ENCODE data around the gene THSD4. TPM values are rescaled to one million over a fixed set of nuclear protein-coding genes. Genes with fewer than 3 reads are reported as not detected.
"Not testable (repeated sequence)": the region's sequence is repeated elsewhere in the genome, so short reads cannot be mapped to it uniquely, and the experiment has no call there.

Gene THSD4
- total RNA-seq, 1 donor from 2014 or later: 1.6 TPM

GRCh38 chr15:71192816-71193215 is 77.5 kb downstream of the THSD4 start:
- DNase-seq: no peak

GRCh38 chr15:71194286-71194685 is 79.0 kb downstream of the THSD4 start:
- DNase-seq: no peak

GRCh38 chr15:71195242-71195641 is 80.0 kb downstream of the THSD4 start:
- DNase-seq: no peak

GRCh38 chr15:71197620-71198019 is 82.3 kb downstream of the THSD4 start:
- no peak for DNase-seq

- DNase-seq: no peak
Measured at GRCh38 chr15:71198846-71199245, 83.6 kb downstream of the THSD4 start.

GRCh38 chr15:71199384-71200351 is 84.4 kb downstream of the THSD4 start:
- DNase-seq: no peak

GRCh38 chr15:71201477-71201876 is 86.2 kb downstream of the THSD4 start:
- no peak for DNase-seq

GRCh38 chr15:71202712-71203111 is 87.4 kb downstream of the THSD4 start:
- DNase-seq: no peak

- DNase-seq: no peak
Measured at GRCh38 chr15:71203586-71204474, 88.6 kb downstream of the THSD4 start.

GRCh38 chr15:71207141-71207540 is 91.9 kb downstream of the THSD4 start:
- no peak for DNase-seq

GRCh38 chr15:71212146-71212545 is 96.9 kb downstream of the THSD4 start:
- no peak for DNase-seq

- not testable (repeated sequence) for DNase-seq
Measured at GRCh38 chr15:71213943-71214342, 98.7 kb downstream of the THSD4 start.

- no peak for DNase-seq
Measured at GRCh38 chr15:71215126-71215894, 100.0 kb downstream of the THSD4 start.

GRCh38 chr15:71218272-71218805 is 103.1 kb downstream of the THSD4 start:
- no peak for DNase-seq

- no peak for DNase-seq
Measured at GRCh38 chr15:71219101-71219500, 103.8 kb downstream of the THSD4 start.

- DNase-seq: no peak
Measured at GRCh38 chr15:71219645-71220044, 104.4 kb downstream of the THSD4 start.

- no peak for DNase-seq
Measured at GRCh38 chr15:71220828-71221227, 105.6 kb downstream of the THSD4 start.

- no peak for DNase-seq
Measured at GRCh38 chr15:71221417-71221816, 106.1 kb downstream of the THSD4 start.

- no peak for DNase-seq
Measured at GRCh38 chr15:71223516-71223915, 108.2 kb downstream of the THSD4 start.

- no peak for DNase-seq
Measured at GRCh38 chr15:71224024-71224423, 108.8 kb downstream of the THSD4 start.

- no peak for DNase-seq
Measured at GRCh38 chr15:71225851-71226250, 110.6 kb downstream of the THSD4 start.

Measured in occipital lobe (tissue), 2 donors.